NB4 (cell line): ENCODE measurements around the gene OMA1.

Source experiments
- MYC ChIP-seq: IDR thresholded peaks from 2 replicates; pipeline ENCODE4 v1.6.1; 2011; ENCODE audit warnings: low read depth, low read length
- POLR2A ChIP-seq: IDR thresholded peaks from 2 replicates; pipeline ENCODE4 v1.6.1; 2011; ENCODE audit warnings: mild to moderate bottlenecking; ENCODE audit not compliant: insufficient read length; ENCODE audit errors: extremely low read depth
- TF ChIP-seq, protein P1 (sequence below): IDR thresholded peaks from one replicate; pipeline ENCODE4 v1.5.1; 2012; ENCODE audit warnings: low read depth, low read length
- TF ChIP-seq, protein P2 (sequence below): IDR thresholded peaks from 2 replicates; pipeline ENCODE4 v1.6.1; 2011; ENCODE audit warnings: low read depth, low read length

DNA sequence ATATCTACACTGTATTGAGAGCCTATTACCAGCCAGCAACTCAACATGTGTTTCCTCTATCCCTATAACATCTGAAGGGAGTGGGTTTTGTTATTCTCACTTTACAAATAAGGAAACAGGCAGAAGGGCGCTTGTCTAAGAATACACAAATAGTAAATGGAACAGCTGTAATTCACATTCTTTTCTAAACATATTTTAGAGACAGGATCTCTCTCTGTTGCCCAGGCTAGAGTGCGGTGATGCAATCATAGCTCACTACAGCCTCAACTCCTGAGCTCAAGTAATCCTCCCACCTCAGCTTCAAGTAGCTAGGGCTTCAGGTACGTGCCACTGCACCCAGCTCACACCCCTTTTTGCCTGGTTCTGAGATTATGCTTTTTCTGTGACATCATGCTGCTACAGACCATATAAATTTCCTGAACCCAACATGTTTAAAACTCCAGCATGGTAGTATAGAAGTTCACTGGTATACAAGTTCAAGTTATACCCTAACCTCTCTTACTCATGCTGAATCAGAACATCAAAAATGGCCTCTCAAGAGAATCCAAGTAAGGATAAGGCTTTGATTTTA lies 39.1 kb upstream of the OMA1 start:
- TF ChIP-seq, protein P1, sequence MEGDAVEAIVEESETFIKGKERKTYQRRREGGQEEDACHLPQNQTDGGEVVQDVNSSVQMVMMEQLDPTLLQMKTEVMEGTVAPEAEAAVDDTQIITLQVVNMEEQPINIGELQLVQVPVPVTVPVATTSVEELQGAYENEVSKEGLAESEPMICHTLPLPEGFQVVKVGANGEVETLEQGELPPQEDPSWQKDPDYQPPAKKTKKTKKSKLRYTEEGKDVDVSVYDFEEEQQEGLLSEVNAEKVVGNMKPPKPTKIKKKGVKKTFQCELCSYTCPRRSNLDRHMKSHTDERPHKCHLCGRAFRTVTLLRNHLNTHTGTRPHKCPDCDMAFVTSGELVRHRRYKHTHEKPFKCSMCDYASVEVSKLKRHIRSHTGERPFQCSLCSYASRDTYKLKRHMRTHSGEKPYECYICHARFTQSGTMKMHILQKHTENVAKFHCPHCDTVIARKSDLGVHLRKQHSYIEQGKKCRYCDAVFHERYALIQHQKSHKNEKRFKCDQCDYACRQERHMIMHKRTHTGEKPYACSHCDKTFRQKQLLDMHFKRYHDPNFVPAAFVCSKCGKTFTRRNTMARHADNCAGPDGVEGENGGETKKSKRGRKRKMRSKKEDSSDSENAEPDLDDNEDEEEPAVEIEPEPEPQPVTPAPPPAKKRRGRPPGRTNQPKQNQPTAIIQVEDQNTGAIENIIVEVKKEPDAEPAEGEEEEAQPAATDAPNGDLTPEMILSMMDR, result no peak
- TF ChIP-seq, protein P2, sequence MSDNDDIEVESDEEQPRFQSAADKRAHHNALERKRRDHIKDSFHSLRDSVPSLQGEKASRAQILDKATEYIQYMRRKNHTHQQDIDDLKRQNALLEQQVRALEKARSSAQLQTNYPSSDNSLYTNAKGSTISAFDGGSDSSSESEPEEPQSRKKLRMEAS, result no peak
- TF ChIP-seq POLR2A, result no peak
- TF ChIP-seq MYC, result no peak
